Astrocyte (in vitro differentiated cells and primary cell): ENCODE measurements around the gene GLUL. TPM values are rescaled to one million over a fixed set of nuclear protein-coding genes. Genes with fewer than 3 reads are reported as not detected.
"Not testable (repeated sequence)": the region's sequence is repeated elsewhere in the genome, so short reads cannot be mapped to it uniquely, and the experiment has no call there.

ENCODE experiments used
- DNase-seq: peaks from one replicate; pipeline ENCODE4 v3.0.0-alpha.2; 2010; ENCODE audit warnings: low read depth
- FAIRE-seq: peaks from 2 replicates; lab custom pipeline; 2011; peaks lifted over from hg19 to GRCh38; lab: Jason Lieb, UNC
- H2AFZ ChIP-seq: 2 replicates; pipeline ENCODE4 v1.6.0; 2012; ENCODE audit warnings: low read depth, low read length, inconsistent platforms
- H3K27ac ChIP-seq: 2 replicates; pipeline ENCODE4 v1.5.1; 2011; ENCODE audit warnings: low read depth, low read length, inconsistent platforms
- H3K27me3 ChIP-seq: 2 replicates; pipeline ENCODE4 v1.6.0; 2011; ENCODE audit warnings: low read length, inconsistent platforms; ENCODE audit not compliant: insufficient read depth
- H3K36me3 ChIP-seq: 2 replicates; pipeline ENCODE4 v1.5.1; 2011; ENCODE audit warnings: low read length, inconsistent platforms; ENCODE audit not compliant: insufficient read depth
- H3K4me1 ChIP-seq: 2 replicates; pipeline ENCODE4 v1.5.1; 2011; ENCODE audit warnings: low read length, inconsistent platforms; ENCODE audit not compliant: insufficient read depth
- H3K4me2 ChIP-seq: 2 replicates; pipeline ENCODE4 v1.6.0; 2012; ENCODE audit warnings: low read length, inconsistent platforms
- H3K4me3 ChIP-seq: 2 replicates; pipeline ENCODE4 v1.5.1; 2011; ENCODE audit warnings: low read depth, mild to moderate bottlenecking, low read length, inconsistent platforms; ENCODE audit not compliant: insufficient read depth
- H3K79me2 ChIP-seq: 2 replicates; pipeline ENCODE4 v1.6.0; 2012; ENCODE audit warnings: mild to moderate bottlenecking, low read length, inconsistent platforms; ENCODE audit not compliant: insufficient read depth
- H3K9ac ChIP-seq: 2 replicates; pipeline ENCODE4 v1.6.0; 2012; ENCODE audit warnings: mild to moderate bottlenecking, low read length, inconsistent platforms
- H3K9me3 ChIP-seq: 2 replicates; pipeline ENCODE4 v1.5.1; 2012; ENCODE audit warnings: low read depth, mild to moderate bottlenecking, low read length, inconsistent platforms; ENCODE audit not compliant: insufficient read depth
- H4K20me1 ChIP-seq: 2 replicates; pipeline ENCODE4 v1.6.0; 2012; ENCODE audit warnings: low read length, inconsistent platforms; ENCODE audit not compliant: insufficient read depth
- H3K27ac Mint-ChIP-seq: one replicate; pipeline ENCODE4 v1.8.0; 2021; ENCODE audit warnings: mild to moderate bottlenecking, mixed read lengths; ENCODE audit not compliant: unreplicated experiment
- H3K27me3 Mint-ChIP-seq: one replicate; pipeline ENCODE4 v1.8.0; 2021; ENCODE audit warnings: low read depth, mixed read lengths; ENCODE audit not compliant: unreplicated experiment
- H3K36me3 Mint-ChIP-seq: one replicate; pipeline ENCODE4 v1.8.0; 2021; ENCODE audit warnings: low read depth, mixed read lengths; ENCODE audit not compliant: unreplicated experiment
- H3K4me1 Mint-ChIP-seq: one replicate; pipeline ENCODE4 v1.8.0; 2021; ENCODE audit warnings: low read depth, mixed read lengths; ENCODE audit not compliant: unreplicated experiment
- H3K4me3 Mint-ChIP-seq: one replicate; pipeline ENCODE4 v1.8.0; 2021; ENCODE audit warnings: mild to moderate bottlenecking, moderate library complexity, mixed read lengths; ENCODE audit not compliant: unreplicated experiment
- H3K9me3 Mint-ChIP-seq: one replicate; pipeline ENCODE4 v1.8.0; 2021; ENCODE audit warnings: mild to moderate bottlenecking, mixed read lengths; ENCODE audit not compliant: unreplicated experiment
- EZH2 ChIP-seq: IDR thresholded peaks from 2 replicates; pipeline ENCODE4 v1.6.1; 2012; ENCODE audit warnings: mild to moderate bottlenecking, low read length, inconsistent platforms; ENCODE audit not compliant: insufficient read depth
- total RNA-seq: library from RNA; stranded (reverse); gene quantifications from 2 replicates; pipeline ENCODE4 v1.2.1, GENCODE V29; 2021
- TF ChIP-seq, protein P1 (sequence below): IDR thresholded peaks from 2 replicates; pipeline ENCODE4 v1.5.1; 2011; ENCODE audit warnings: low read depth, mild to moderate bottlenecking, inconsistent platforms, low read length, moderate library complexity; ENCODE audit not compliant: insufficient read depth

GLUL gene
- total RNA-seq, 1 donor from 2014 or later = 158 TPM

DNA sequence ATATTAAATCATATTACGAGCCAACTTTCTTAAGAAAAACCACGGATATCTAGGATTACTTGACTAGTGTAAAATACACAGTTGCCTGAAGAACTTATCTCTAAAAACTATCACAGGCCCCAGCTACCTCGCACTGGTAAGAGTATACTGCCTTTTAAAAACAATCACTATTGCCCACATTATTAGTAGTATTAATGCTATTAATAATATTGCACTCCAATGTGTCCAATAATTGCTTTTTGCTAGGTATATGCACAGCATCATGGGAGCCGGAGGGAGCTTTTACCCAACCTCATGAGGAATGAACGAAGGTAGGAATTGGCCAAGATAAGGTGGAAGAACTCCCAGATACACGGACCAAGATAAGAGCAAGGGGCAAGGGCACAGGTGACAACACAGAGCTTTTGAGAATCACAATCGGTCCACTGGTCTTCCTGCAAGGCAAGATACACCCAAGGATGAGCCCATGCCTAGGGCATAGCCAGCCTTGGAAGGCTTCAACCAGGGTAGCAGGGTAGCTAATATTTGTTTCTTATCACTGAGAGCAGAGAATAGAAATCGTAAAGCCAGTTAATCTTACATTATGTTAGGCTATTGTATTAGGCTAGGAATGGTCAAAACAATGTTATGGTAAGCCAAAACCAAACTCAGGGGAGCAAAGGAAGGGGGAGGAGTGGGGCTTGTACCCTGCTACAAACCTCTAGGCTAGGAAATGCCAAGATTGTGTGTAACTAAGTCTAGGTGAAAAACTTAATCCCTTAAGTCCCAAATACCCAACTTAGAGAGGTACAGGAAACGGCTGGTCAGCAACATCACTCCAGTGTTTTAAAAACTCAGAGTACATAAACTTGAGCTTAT lies 9.4 kb downstream of the GLUL start:
- no peak overlapping the region for H3K27ac Mint-ChIP-seq

DNA sequence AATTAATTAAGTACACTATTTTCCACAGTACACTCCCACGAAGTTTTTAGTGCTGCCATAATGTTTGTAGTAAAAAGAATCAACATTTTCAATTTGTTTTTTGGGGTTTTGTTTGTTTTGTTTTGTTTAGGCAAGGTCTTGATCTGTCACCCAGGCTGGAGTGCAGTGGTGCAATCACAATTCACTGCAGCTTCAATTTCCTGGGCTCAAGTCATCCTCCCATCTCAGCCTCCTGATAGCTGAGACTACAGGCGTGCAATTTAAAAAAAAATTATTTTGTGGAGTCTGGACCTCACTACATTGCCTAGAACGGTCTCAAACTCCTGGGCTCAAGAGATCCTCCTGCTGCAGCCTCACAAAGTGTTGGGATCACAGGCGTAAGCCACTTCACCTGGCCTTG lies 11.4 kb downstream of the GLUL start:
- no peaks in the 10 kb centered on the region for H3K27me3 ChIP-seq
- no peaks in the 10 kb centered on the region for H3K4me1 ChIP-seq
- no peak overlapping the region for H2AFZ ChIP-seq
- Mint-ChIP-seq H3K27me3 (no peaks in the 10 kb centered on the region), H3K9me3 (no peaks in the 10 kb centered on the region), H3K27ac (no peak overlapping the region), H3K4me1 (no peaks in the 10 kb centered on the region), H3K36me3 (peaks cover 8% of the 10 kb centered on the region), H3K4me3 (no peak overlapping the region)
- no peak overlapping the region for H3K4me3 ChIP-seq
- H3K9me3 ChIP-seq = no peaks in the 10 kb centered on the region
- DNase-seq (no peak), FAIRE-seq (no peak)
- no peak overlapping the region for H3K27ac ChIP-seq
- H3K9ac ChIP-seq = no peak overlapping the region
- H3K79me2 ChIP-seq = no peaks in the 10 kb centered on the region
- H4K20me1 ChIP-seq = peaks cover 14% of the 10 kb centered on the region
- H3K36me3 ChIP-seq = peaks cover 29% of the 10 kb centered on the region
- H3K4me2 ChIP-seq = no peak overlapping the region
- TF ChIP-seq EZH2 = no peak
- TF ChIP-seq, protein P1, sequence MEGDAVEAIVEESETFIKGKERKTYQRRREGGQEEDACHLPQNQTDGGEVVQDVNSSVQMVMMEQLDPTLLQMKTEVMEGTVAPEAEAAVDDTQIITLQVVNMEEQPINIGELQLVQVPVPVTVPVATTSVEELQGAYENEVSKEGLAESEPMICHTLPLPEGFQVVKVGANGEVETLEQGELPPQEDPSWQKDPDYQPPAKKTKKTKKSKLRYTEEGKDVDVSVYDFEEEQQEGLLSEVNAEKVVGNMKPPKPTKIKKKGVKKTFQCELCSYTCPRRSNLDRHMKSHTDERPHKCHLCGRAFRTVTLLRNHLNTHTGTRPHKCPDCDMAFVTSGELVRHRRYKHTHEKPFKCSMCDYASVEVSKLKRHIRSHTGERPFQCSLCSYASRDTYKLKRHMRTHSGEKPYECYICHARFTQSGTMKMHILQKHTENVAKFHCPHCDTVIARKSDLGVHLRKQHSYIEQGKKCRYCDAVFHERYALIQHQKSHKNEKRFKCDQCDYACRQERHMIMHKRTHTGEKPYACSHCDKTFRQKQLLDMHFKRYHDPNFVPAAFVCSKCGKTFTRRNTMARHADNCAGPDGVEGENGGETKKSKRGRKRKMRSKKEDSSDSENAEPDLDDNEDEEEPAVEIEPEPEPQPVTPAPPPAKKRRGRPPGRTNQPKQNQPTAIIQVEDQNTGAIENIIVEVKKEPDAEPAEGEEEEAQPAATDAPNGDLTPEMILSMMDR = no peak

More for the DNA sequence above, 9.4 kb downstream of the GLUL start:
- no peak overlapping the region for H3K9ac ChIP-seq
- Mint-ChIP-seq H3K9me3 (no peaks in the 10 kb centered on the region), H3K27me3 (no peaks in the 10 kb centered on the region), H3K4me1 (no peaks in the 10 kb centered on the region), H3K36me3 (peaks cover 19% of the 10 kb centered on the region), H3K4me3 (no peak overlapping the region)
- no peak overlapping the region for H3K27ac ChIP-seq
- no peak overlapping the region for H3K4me2 ChIP-seq
- no peak for FAIRE-seq
- H3K79me2 ChIP-seq = peaks cover 4% of the 10 kb centered on the region
- H3K36me3 ChIP-seq = peaks cover 49% of the 10 kb centered on the region
- H2AFZ ChIP-seq = no peak overlapping the region
- DNase-seq = no peak
- TF ChIP-seq EZH2 = no peak
- TF ChIP-seq, protein P1 = no peak
- no peaks in the 10 kb centered on the region for H3K4me1 ChIP-seq
- H3K9me3 ChIP-seq = no peaks in the 10 kb centered on the region
- no peak overlapping the region for H3K4me3 ChIP-seq
- H3K27me3 ChIP-seq = no peaks in the 10 kb centered on the region
- H4K20me1 ChIP-seq = peaks cover 32% of the 10 kb centered on the region

DNA sequence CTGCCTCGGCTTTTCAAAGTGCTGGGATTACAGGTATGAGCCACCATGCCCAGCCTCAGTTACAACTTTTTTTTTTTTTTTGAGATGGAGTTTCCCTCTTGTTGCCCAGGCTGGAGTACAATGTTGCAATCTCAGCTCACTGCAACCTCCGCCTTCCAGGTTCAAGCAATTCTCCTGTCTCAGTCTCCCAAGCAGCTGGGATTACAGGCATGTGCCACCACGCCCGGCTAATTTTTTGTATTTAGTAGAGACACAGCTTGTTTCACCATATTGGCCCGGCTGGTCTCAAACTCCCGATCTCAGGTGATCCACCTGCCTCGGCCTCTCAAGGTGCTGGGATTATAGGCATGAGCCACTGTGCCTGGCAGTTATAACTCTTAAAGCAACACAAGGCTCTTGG lies 11.8 kb downstream of the GLUL start:
- H3K27ac Mint-ChIP-seq, H3K4me3 ChIP-seq, H3K4me1 Mint-ChIP-seq, H3K4me3 Mint-ChIP-seq, FAIRE-seq, H3K27me3 ChIP-seq, H3K79me2 ChIP-seq, H2AFZ ChIP-seq, H3K9me3 ChIP-seq, H3K27me3 Mint-ChIP-seq, H3K27ac ChIP-seq, H3K9ac ChIP-seq, H3K9me3 Mint-ChIP-seq, H3K36me3 Mint-ChIP-seq, DNase-seq, H3K4me2 ChIP-seq, H3K4me1 ChIP-seq: not testable (repeated sequence)
- Histone ChIP-seq H3K36me3 (peaks cover 26% of the 10 kb centered on the region), H4K20me1 (peaks cover 14% of the 10 kb centered on the region)
